ENCODE measurements around the gene CR2.

DNA sequence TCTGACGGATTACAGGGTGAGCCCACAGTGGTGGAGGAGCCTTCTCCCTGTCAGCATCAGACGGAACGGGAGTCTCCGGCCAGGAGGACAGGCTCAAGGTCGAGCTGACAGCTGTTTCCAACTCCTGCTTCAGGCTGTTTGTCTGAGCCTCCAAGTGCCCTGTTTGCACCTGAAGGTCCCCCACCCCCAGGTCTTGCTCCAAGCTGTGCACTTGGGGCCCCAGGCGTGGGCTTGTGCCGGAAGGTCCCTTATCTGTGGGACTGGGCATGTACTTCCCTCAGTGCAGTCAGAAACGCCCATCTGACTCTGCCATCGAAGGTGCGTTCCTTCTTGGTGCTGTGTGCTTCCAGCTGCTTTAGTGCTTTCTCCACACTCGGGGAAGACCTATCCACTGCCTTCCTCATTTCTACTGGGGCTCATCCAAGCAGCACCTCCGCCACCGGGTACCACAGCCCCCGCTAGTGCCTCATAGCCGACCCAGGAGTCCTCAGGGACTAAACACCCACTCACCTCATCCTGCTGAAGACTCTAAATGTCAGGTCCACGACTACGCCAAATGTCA is 29.5 kb upstream of the CR2 start:
- no peak for TF ChIP-seq POLR2A (IDR thresholded peaks at IDR 0.05)
- TF ChIP-seq, protein P1, sequence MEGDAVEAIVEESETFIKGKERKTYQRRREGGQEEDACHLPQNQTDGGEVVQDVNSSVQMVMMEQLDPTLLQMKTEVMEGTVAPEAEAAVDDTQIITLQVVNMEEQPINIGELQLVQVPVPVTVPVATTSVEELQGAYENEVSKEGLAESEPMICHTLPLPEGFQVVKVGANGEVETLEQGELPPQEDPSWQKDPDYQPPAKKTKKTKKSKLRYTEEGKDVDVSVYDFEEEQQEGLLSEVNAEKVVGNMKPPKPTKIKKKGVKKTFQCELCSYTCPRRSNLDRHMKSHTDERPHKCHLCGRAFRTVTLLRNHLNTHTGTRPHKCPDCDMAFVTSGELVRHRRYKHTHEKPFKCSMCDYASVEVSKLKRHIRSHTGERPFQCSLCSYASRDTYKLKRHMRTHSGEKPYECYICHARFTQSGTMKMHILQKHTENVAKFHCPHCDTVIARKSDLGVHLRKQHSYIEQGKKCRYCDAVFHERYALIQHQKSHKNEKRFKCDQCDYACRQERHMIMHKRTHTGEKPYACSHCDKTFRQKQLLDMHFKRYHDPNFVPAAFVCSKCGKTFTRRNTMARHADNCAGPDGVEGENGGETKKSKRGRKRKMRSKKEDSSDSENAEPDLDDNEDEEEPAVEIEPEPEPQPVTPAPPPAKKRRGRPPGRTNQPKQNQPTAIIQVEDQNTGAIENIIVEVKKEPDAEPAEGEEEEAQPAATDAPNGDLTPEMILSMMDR (IDR thresholded peaks at IDR 0.05) = no peak
- no peak for TF ChIP-seq POLR2AphosphoS5 (IDR thresholded peaks at IDR 0.05)
- no peak for TF ChIP-seq EP300 (IDR thresholded peaks at IDR 0.05)
